Activated B cell treated with CpG ODN at 0.5 μM for 24 hours (primary cell): Measurements from ENCODE around the gene CLEC4M. TPM values are rescaled to one million over a fixed set of nuclear protein-coding genes. Genes with fewer than 3 reads are reported as not detected.
A peak's percentile ranks its signal among the peaks of the same experiment; 100 is the strongest.

Experiments
- ATAC-seq: fragments of 200-7000 bp; cut with Tn5 transposase; one replicate; pipeline ENCODE4 v1.10.0; 2021; ENCODE audit warnings: low read depth, mild to moderate bottlenecking, moderate library complexity
- CTCF ChIA-PET: fragments of 350-600 bp; sonication (Branson Sonifier 250); formaldehyde crosslinking; loops from one replicate; lab custom pipeline; 2021; ENCODE audit warnings: antibody characterized with exemption; lab: Charles Lee
- POLR2A ChIA-PET: fragments of 350-600 bp; sonication (Branson Sonifier 250); formaldehyde crosslinking; loops from one replicate; lab custom pipeline; 2021; ENCODE audit warnings: antibody characterized with exemption; lab: Charles Lee
- DNase-seq: peaks from one replicate; pipeline ENCODE4 v3.0.0; 2022
- H3K27ac Mint-ChIP-seq: one replicate; pipeline ENCODE4 v1.8.0; 2020; ENCODE audit warnings: mixed read lengths
- H3K27me3 Mint-ChIP-seq: one replicate; pipeline ENCODE4 v1.8.0; 2021; ENCODE audit warnings: mixed read lengths
- H3K36me3 Mint-ChIP-seq: one replicate; pipeline ENCODE4 v1.8.0; 2021; ENCODE audit warnings: low read depth, mixed read lengths
- H3K4me1 Mint-ChIP-seq: one replicate; pipeline ENCODE4 v1.8.0; 2021; ENCODE audit warnings: mixed read lengths
- H3K4me3 Mint-ChIP-seq: one replicate; pipeline ENCODE4 v1.8.0; 2020; ENCODE audit warnings: mild to moderate bottlenecking, mixed read lengths
- H3K9me3 Mint-ChIP-seq: one replicate; pipeline ENCODE4 v1.8.0; 2020; ENCODE audit warnings: mixed read lengths
- intact Hi-C: fragments of 100-400 bp; cut with micrococcal nuclease; formaldehyde crosslinking; loops from one replicate; pipeline ENCODE4 v1.15.1; 2024
- total RNA-seq: library from RNA; stranded (reverse); gene quantifications from 2 replicates; pipeline ENCODE4 v1.2.3, GENCODE V29; 2022
- TF ChIP-seq, protein P1 (sequence below): fragments of 200-600 bp; IDR thresholded peaks from one replicate; pipeline ENCODE4 v1.8.0; 2022; ENCODE audit warnings: antibody characterized with exemption, mild to moderate bottlenecking

CLEC4M gene
- total RNA-seq, 1 donor from 2014 or later, result 1.3 TPM

GRCh38 chr19:7783991-7784423, 21.0 kb downstream of the CLEC4M start:
- H3K4me3 Mint-ChIP-seq, result no peak overlapping the region
- ATAC-seq, result no peak
- H3K27me3 Mint-ChIP-seq, result peaks cover 25% of the 10 kb centered on the region
- TF ChIP-seq, protein P1, sequence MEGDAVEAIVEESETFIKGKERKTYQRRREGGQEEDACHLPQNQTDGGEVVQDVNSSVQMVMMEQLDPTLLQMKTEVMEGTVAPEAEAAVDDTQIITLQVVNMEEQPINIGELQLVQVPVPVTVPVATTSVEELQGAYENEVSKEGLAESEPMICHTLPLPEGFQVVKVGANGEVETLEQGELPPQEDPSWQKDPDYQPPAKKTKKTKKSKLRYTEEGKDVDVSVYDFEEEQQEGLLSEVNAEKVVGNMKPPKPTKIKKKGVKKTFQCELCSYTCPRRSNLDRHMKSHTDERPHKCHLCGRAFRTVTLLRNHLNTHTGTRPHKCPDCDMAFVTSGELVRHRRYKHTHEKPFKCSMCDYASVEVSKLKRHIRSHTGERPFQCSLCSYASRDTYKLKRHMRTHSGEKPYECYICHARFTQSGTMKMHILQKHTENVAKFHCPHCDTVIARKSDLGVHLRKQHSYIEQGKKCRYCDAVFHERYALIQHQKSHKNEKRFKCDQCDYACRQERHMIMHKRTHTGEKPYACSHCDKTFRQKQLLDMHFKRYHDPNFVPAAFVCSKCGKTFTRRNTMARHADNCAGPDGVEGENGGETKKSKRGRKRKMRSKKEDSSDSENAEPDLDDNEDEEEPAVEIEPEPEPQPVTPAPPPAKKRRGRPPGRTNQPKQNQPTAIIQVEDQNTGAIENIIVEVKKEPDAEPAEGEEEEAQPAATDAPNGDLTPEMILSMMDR, result no peak
- CTCF ChIA-PET, result no interaction called here
- H3K36me3 Mint-ChIP-seq, result no peaks in the 10 kb centered on the region
- peaks cover 2% of the 10 kb centered on the region for H3K9me3 Mint-ChIP-seq
- intact Hi-C loops, result no loop called here
- peaks cover 11% of the 10 kb centered on the region for H3K4me1 Mint-ChIP-seq
- no peak for DNase-seq
- POLR2A ChIA-PET, result interaction anchor here (1.0 to 1.2 kb wide), 2 partner anchors 9 to 103 kb away, joined by 4 to 5 read pairs; partner anchors contain the start of gene TRAPPC5
- no peak overlapping the region for H3K27ac Mint-ChIP-seq

DNA sequence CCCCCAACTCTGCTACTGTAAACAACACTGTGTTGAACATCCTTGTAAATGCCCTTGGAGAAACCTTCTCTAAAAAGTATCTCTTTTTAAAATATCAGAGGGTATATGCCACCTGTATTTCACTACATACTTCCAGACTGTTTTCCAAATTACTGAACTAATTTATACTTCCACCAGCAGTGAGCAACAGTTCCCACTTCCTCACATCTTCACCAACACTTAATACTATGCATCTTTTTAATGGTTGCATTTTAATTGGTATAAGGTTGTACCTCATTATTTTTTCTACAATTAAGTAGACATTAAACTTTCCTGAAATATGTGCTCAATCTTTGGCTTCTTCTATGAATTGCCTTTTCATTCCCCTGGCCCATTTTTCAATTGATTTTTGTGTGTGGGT, 21.8 kb downstream of the CLEC4M start:
- ATAC-seq, result no peak
- no peak overlapping the region for H3K27ac Mint-ChIP-seq
- no peaks in the 10 kb centered on the region for H3K36me3 Mint-ChIP-seq
- intact Hi-C loops, result loop anchor here (5.0 kb wide), 1 partner anchor 33 kb away; no protein-coding TSS in a partner anchor
- CTCF ChIA-PET, result interaction anchor here (1.1 kb wide), 1 partner anchor 30 kb away, joined by 3 read pairs; no protein-coding TSS in a partner anchor
- H3K27me3 Mint-ChIP-seq, result peaks cover 31% of the 10 kb centered on the region
- H3K4me3 Mint-ChIP-seq, result no peak overlapping the region
- POLR2A ChIA-PET, result no interaction called here
- peaks cover 2% of the 10 kb centered on the region for H3K9me3 Mint-ChIP-seq
- TF ChIP-seq, protein P1, result no peak
- peaks cover 19% of the 10 kb centered on the region for H3K4me1 Mint-ChIP-seq
- no peak for DNase-seq

DNA sequence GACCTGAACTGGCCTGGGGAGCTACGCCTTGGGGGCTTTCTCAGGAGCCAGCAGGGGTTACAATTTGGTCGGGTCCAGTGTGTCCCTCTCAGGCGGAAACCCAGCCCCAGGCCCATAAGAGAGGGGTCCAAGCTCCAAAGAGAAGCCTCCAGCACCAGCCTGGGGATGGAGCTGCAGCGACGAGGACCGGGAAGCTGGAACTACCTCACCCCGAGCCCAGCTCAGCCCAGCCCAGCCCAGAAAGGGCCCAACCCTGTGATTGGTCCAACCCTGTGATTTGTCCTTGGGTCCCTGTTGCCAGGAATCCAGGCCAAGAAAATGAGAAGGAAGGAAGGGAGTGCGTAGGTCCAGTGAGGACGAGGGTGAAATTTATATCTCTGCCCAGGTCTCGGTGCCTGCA, 24.1 kb downstream of the CLEC4M start:
- Mint-ChIP-seq H3K4me3 (no peak overlapping the region), H3K9me3 (peaks cover 2% of the 10 kb centered on the region), H3K27me3 (peaks cover 27% of the 10 kb centered on the region), H3K4me1 (peaks cover 15% of the 10 kb centered on the region), H3K36me3 (no peaks in the 10 kb centered on the region), H3K27ac (no peak overlapping the region)
- ChIA-PET POLR2A (interaction anchor here (0.7 kb wide), 1 partner anchor 101 kb away, joined by 3 read pairs; no protein-coding TSS in a partner anchor), CTCF (interaction anchor here (0.9 kb wide), 1 partner anchor 12 kb away, joined by 4 read pairs; no protein-coding TSS in a partner anchor)
- intact Hi-C loops, result loop anchor here (5.0 kb wide), 1 partner anchor 35 kb away; no protein-coding TSS in a partner anchor
- ATAC-seq (no peak), DNase-seq (no peak)
- TF ChIP-seq, protein P1, result no peak

DNA sequence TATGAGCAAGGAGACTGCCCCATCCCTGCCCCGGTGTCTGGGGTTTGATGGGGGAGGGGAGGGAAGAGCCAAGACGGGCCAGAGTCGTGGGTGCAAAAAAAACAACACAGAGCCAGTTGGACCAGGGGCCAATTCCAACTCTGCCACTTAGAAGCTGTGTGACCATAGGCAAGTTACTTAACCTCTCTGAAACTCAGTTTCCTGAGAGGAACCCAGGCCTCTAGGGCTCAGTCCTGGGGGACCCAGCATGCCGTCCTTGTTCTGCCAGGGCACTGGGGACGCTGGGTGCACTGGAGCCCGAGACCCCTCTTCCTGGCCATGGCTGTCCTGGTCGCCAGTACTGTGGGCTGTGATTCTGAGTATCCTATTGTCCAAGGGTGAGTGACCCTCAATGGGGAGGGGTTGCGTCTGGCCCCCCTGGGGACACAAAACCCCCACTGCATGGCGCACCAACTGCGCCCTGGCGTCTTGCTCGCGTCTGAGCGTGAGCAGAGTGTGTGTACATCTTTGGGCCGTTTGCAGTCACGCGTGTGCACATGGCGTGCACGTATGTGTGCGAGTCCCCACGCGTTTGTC, 24.6 kb downstream of the CLEC4M start:
- no peak overlapping the region for H3K27ac Mint-ChIP-seq
- intact Hi-C loops, result loop anchor here (5.0 kb wide), 1 partner anchor 35 kb away; no protein-coding TSS in a partner anchor
- H3K36me3 Mint-ChIP-seq, result no peaks in the 10 kb centered on the region
- DNase-seq, result no peak
- peaks cover 18% of the 10 kb centered on the region for H3K4me1 Mint-ChIP-seq
- peaks cover 27% of the 10 kb centered on the region for H3K27me3 Mint-ChIP-seq
- ATAC-seq, result no peak
- ChIA-PET POLR2A (interaction anchor here (0.7 kb wide), 1 partner anchor 102 kb away, joined by 3 read pairs; no protein-coding TSS in a partner anchor), CTCF (no interaction called here)
- TF ChIP-seq, protein P1, result no peak
- peaks cover 2% of the 10 kb centered on the region for H3K9me3 Mint-ChIP-seq
- no peak overlapping the region for H3K4me3 Mint-ChIP-seq

DNA sequence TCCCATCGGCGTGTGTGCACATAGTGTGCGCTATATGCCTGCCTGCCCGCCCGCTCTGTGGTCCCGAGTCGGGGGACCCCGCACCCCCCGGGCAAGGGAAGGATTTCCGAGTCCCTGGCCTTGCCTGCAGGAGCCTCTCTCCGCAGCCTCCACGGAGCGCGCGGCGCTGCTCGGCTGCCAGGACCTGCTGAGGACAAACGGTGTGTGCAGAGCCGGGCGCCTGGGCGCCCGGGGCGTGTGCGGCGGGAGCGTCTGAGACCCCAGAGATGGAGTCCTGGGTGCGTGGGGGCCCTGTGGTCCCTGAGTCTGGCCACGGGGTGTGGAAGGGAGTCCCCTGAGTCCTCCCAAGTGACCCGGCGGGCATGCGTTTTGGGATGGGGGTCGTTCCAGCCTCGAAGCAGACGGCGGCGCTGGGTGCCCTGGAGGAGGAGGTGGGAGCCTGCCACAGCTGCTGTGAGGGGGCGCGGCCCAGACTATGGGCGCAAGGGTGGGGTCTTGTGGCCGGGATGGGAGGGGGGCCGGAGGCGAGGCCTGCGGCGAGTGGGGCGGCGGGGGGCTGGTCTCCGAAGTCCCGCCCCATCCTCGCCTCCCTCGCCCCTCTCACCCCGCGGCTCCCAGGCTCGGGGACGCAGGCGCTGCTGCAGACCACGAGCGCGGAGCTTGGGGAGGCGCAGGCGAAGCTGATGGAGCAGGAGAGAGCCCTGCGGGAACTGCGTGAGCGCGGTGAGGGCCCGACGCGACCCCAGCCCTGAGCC, 25.3 kb downstream of the CLEC4M start:
- Mint-ChIP-seq H3K4me1 (peaks cover 18% of the 10 kb centered on the region), H3K27me3 (peaks cover 27% of the 10 kb centered on the region), H3K36me3 (no peaks in the 10 kb centered on the region), H3K27ac (no peak overlapping the region), H3K4me3 (peak overlapping the region; percentile 24), H3K9me3 (peaks cover 2% of the 10 kb centered on the region)
- ChIA-PET POLR2A (interaction anchor here (0.6 to 1.4 kb wide), 3 partner anchors 14 to 107 kb away, joined by 3 to 9 read pairs (median 7); partner anchors contain the start of gene TRAPPC5), CTCF (no interaction called here)
- intact Hi-C loops, result loop anchor here (5.0 kb wide), 1 partner anchor 36 kb away; no protein-coding TSS in a partner anchor
- TF ChIP-seq, protein P1, result no peak
- no peak for ATAC-seq
- DNase-seq, result no peak
